HEK293T (cell line): Measurements from ENCODE around the gene ZBTB12.
"Not testable (repeated sequence)": the region's sequence is repeated elsewhere in the genome, so short reads cannot be mapped to it uniquely, and the experiment has no call there.

ENCODE experiments used
- CTCF ChIA-PET: fragments of 350-600 bp; formaldehyde crosslinking; extraction: SDS; loops from one replicate; lab custom pipeline; 2021; ENCODE audit warnings: antibody characterized with exemption, inconsistent platforms; lab: Yijun Ruan, JAX
- POLR2A ChIA-PET: fragments of 350-600 bp; formaldehyde crosslinking; extraction: SDS; loops from one replicate; lab custom pipeline; 2020; ENCODE audit warnings: antibody characterized with exemption, inconsistent platforms; lab: Yijun Ruan, JAX
- DNase-seq: peaks from one replicate; pipeline ENCODE4 v3.0.0; 2012; ENCODE audit warnings: mixed read lengths; ENCODE audit errors: extremely low spot score
- ARNT ChIP-seq: fragments of 450-650 bp; IDR thresholded peaks from 2 replicates; pipeline ENCODE4 v1.6.1; 2017; ENCODE audit warnings: mild to moderate bottlenecking
- BHLHE40 ChIP-seq: fragments of 450-650 bp; IDR thresholded peaks from 2 replicates; pipeline ENCODE4 v1.6.1; 2016; ENCODE audit warnings: mild to moderate bottlenecking, moderate library complexity, borderline replicate concordance
- CTBP1 ChIP-seq: fragments of 450-650 bp; IDR thresholded peaks from 2 replicates; pipeline ENCODE4 v1.6.1; 2016; ENCODE audit warnings: borderline replicate concordance
- ELF4 ChIP-seq: fragments of 450-650 bp; IDR thresholded peaks from 2 replicates; pipeline ENCODE4 v1.6.1; 2017; ENCODE audit warnings: antibody characterized with exemption
- FOXA1 ChIP-seq: fragments of 450-650 bp; IDR thresholded peaks from 2 replicates; pipeline ENCODE4 v1.6.1; 2016; ENCODE audit warnings: mild to moderate bottlenecking
- FOXK2 ChIP-seq: fragments of 450-650 bp; IDR thresholded peaks from 2 replicates; pipeline ENCODE4 v1.6.1; 2016; ENCODE audit warnings: mild to moderate bottlenecking
- FOXM1 ChIP-seq: fragments of 450-650 bp; IDR thresholded peaks from 2 replicates; pipeline ENCODE4 v1.6.1; 2017; ENCODE audit warnings: mild to moderate bottlenecking, borderline replicate concordance
- HDGF ChIP-seq: fragments of 450-650 bp; IDR thresholded peaks from 2 replicates; pipeline ENCODE4 v1.6.1; 2017; ENCODE audit warnings: antibody characterized with exemption, borderline replicate concordance
- L3MBTL2 ChIP-seq: fragments of 450-650 bp; conservative IDR thresholded peaks from 2 replicates; pipeline ENCODE4 v1.6.1; 2016; ENCODE audit warnings: mild to moderate bottlenecking
- LEF1 ChIP-seq: fragments of 450-650 bp; IDR thresholded peaks from 2 replicates; pipeline ENCODE4 v1.6.1; 2017; ENCODE audit warnings: mild to moderate bottlenecking, borderline replicate concordance
- NFRKB ChIP-seq: fragments of 450-650 bp; IDR thresholded peaks from 2 replicates; pipeline ENCODE4 v1.6.1; 2016; ENCODE audit warnings: mild to moderate bottlenecking, moderate library complexity
- SP1 ChIP-seq: fragments of 450-650 bp; IDR thresholded peaks from 2 replicates; pipeline ENCODE4 v1.6.1; 2017
- SUZ12 ChIP-seq: fragments of 450-650 bp; IDR thresholded peaks from 2 replicates; pipeline ENCODE4 v1.6.1; 2016; ENCODE audit warnings: mild to moderate bottlenecking
- TARDBP ChIP-seq: fragments of 450-650 bp; IDR thresholded peaks from 2 replicates; pipeline ENCODE4 v1.6.1; 2016
- ZNF384 ChIP-seq: fragments of 450-650 bp; IDR thresholded peaks from 2 replicates; pipeline ENCODE4 v1.6.1; 2016
- TF ChIP-seq, protein P1 (sequence below): fragments of 450-650 bp; IDR thresholded peaks from 2 replicates; pipeline ENCODE4 v1.6.1; 2016

Gene ZBTB12

DNA sequence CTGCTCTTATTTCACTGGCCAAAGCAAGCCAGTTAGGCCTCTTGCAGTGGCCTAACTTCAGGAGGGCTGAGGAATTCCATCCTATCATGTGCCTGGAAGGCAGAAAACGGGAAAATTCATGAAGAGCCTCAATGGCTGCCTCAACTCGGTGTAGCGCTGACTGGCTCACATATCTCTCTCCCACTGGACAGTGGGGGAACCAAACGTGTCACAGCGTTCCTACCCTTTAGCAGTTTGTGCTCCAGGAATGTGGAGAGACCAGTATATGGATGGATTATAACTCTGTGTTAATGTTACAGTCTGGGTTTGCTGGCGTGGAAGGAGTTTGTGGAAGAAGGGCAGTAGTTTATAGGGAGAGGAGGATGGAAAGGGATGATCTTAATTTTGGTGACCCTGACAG is 13.9 kb upstream of the ZBTB12 start:
- ChIA-PET CTCF (no interaction called here), POLR2A (interaction anchor here (0.7 kb wide), 1 partner anchor 49 kb away, joined by 4 read pairs; no protein-coding TSS in a partner anchor)
- no peak for DNase-seq
- no peak for TF ChIP-seq FOXK2
- no peak for TF ChIP-seq LEF1
- TF ChIP-seq, protein P1, sequence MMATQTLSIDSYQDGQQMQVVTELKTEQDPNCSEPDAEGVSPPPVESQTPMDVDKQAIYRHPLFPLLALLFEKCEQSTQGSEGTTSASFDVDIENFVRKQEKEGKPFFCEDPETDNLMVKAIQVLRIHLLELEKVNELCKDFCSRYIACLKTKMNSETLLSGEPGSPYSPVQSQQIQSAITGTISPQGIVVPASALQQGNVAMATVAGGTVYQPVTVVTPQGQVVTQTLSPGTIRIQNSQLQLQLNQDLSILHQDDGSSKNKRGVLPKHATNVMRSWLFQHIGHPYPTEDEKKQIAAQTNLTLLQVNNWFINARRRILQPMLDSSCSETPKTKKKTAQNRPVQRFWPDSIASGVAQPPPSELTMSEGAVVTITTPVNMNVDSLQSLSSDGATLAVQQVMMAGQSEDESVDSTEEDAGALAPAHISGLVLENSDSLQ: no peak
- TF ChIP-seq CTBP1: no peak
- no peak for TF ChIP-seq SUZ12
- TF ChIP-seq BHLHE40: no peak
- TF ChIP-seq FOXA1: no peak
- no peak for TF ChIP-seq NFRKB
- TF ChIP-seq L3MBTL2: no peak
- no peak for TF ChIP-seq SP1
- TF ChIP-seq ARNT: no peak
- no peak for TF ChIP-seq TARDBP
- TF ChIP-seq ELF4: no peak
- no peak for TF ChIP-seq FOXM1
- no peak for TF ChIP-seq HDGF
- no peak for TF ChIP-seq ZNF384

- ChIA-PET CTCF (no interaction called here), POLR2A (no interaction called here)
- no peak for TF ChIP-seq FOXM1
- no peak for TF ChIP-seq SP1
- no peak for TF ChIP-seq FOXK2
- no peak for TF ChIP-seq LEF1
- TF ChIP-seq ELF4: no peak
- TF ChIP-seq L3MBTL2: no peak
- TF ChIP-seq, protein P1: no peak
- TF ChIP-seq ZNF384: no peak
- TF ChIP-seq SUZ12: no peak
- TF ChIP-seq HDGF: no peak
- TF ChIP-seq BHLHE40: no peak
- no peak for TF ChIP-seq FOXA1
- TF ChIP-seq CTBP1: no peak
- DNase-seq: no peak
Observed at GRCh38 chr6:31915351-31915750, 13.5 kb upstream of the ZBTB12 start.

DNA sequence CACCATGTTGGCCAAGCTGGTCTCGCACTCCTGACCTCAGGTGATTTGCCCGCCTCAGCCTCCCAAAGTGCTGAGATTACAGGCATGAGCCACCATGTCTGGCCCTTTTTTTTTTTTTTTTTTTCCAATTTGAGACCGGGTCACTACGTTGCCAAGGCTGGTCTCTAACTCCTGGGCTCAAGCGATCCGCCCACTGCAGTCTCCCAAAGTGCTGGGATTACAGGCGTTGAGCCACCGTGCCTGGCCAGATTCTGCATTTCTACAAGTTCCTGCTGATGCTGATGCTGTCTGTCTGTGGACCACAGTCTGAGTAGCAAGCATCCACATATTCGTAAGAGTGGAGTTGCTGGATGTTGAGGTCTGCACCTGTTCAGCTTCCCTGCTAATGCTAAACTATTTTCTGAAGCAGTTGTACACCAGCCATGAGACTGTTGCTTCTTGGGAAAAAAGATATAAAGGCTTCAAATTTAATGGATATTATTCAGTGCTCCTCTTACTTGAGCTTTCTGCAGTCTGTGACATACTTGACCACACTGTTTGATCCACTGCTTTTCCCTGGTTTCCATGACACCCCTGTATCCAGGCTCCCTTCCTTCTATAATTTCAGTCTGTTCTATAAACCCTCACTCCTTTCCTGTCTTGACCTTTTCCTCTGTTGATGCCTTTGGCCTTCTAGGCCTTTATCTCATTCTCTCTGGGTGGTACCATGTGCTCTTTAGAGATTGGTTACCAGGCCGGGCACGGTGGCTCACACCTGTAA is 10.1 kb upstream of the ZBTB12 start:
- no peak for TF ChIP-seq HDGF
- no peak for TF ChIP-seq TARDBP
- TF ChIP-seq SP1: no peak
- TF ChIP-seq LEF1: no peak
- no peak for TF ChIP-seq ELF4
- TF ChIP-seq ZNF384: no peak
- TF ChIP-seq ARNT: no peak
- TF ChIP-seq FOXA1: no peak
- ChIA-PET CTCF (no interaction called here), POLR2A (interaction anchor here (0.7 kb wide), 1 partner anchor 10 kb away, joined by 3 read pairs; no protein-coding TSS in a partner anchor)
- DNase-seq: no peak

- ChIA-PET CTCF (interaction anchor here (0.7 kb wide), 1 partner anchor 229 kb away, joined by 5 read pairs; no protein-coding TSS in a partner anchor), POLR2A (interaction anchor here (2.5 kb wide), 1 partner anchor 47 kb away, joined by 7 read pairs; the partner anchor contains the start of gene NEU1)
- not testable (repeated sequence) for DNase-seq
Observed at GRCh38 chr6:31909298-31909697, 7.4 kb upstream of the ZBTB12 start.

DNA sequence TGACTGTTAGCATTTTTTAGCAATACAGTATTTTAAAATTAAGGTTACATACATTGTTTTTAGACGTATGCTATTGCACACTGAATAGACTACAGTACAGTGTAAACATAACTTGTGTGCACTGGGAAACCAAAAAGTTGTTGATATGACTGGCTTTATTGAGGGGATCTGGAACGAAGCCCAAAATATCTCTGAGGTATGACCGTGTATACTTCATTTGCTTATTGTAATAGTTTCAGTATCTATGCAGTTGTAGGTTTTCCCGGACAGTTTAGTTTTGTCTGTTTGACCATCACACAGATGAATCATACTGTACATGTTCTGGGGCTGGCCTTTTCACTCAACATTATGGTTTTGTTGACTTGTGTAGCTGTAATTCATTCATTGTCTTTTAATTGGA is 6.9 kb upstream of the ZBTB12 start:
- POLR2A ChIA-PET: interaction anchor here (2.5 kb wide), 1 partner anchor 46 kb away, joined by 7 read pairs; the partner anchor contains the start of gene NEU1
- no peak for DNase-seq
- TF ChIP-seq NFRKB (no peak), TARDBP (no peak), CTBP1 (no peak), SP1 (no peak), ARNT (no peak), HDGF (no peak), LEF1 (no peak), FOXK2 (no peak), FOXM1 (no peak), SUZ12 (no peak), ELF4 (no peak), ZNF384 (no peak), L3MBTL2 (no peak), BHLHE40 (no peak), FOXA1 (no peak)
- TF ChIP-seq, protein P1: no peak
- CTCF ChIA-PET: no interaction called here

GRCh38 chr6:31908255-31908654 is 6.4 kb upstream of the ZBTB12 start:
- CTCF ChIA-PET, DNase-seq: not testable (repeated sequence)
- POLR2A ChIA-PET: interaction anchor here (2.5 kb wide), 1 partner anchor 45 kb away, joined by 7 read pairs; the partner anchor contains the start of gene NEU1
